MM.1S (cell line): Measurements from ENCODE around the gene MINK1.
A peak's percentile ranks its signal among the peaks of the same experiment; 100 is the strongest.

Experiments
- DNase-seq: peaks from one replicate; pipeline ENCODE4 v3.0.0-alpha.2; 2015
- H2AFZ ChIP-seq: fragments of 300-600 bp; sonication (generic); 2 replicates; pipeline ENCODE4 v1.6.0; 2016; ENCODE audit warnings: antibody characterized with exemption, low read length
- H3F3A ChIP-seq: fragments of 300-600 bp; sonication (generic); 2 replicates; pipeline ENCODE4 v1.6.1; 2016; ENCODE audit warnings: mild to moderate bottlenecking, antibody characterized with exemption, low read length, moderate library complexity, mixed read lengths; ENCODE audit not compliant: insufficient read depth
- H3K27ac ChIP-seq: fragments of 300-600 bp; sonication (generic); 2 replicates; pipeline ENCODE4 v1.5.1; 2016; ENCODE audit warnings: mild to moderate bottlenecking, low read length
- H3K27me3 ChIP-seq: fragments of 300-600 bp; sonication (generic); replicated peaks from 2 replicates; pipeline ENCODE4 v1.6.0; 2016; ENCODE audit warnings: low read length; ENCODE audit not compliant: insufficient read depth
- H3K36me3 ChIP-seq: fragments of 300-600 bp; sonication (generic); replicated peaks from 2 replicates; pipeline ENCODE4 v1.6.1; 2016; ENCODE audit warnings: mild to moderate bottlenecking, low read length, mixed read lengths; ENCODE audit not compliant: insufficient read depth
- H3K4me1 ChIP-seq: fragments of 300-600 bp; sonication (generic); 2 replicates; pipeline ENCODE4 v1.6.1; 2016; ENCODE audit warnings: low read length, mixed read lengths
- H3K4me2 ChIP-seq: fragments of 300-600 bp; sonication (generic); 2 replicates; pipeline ENCODE4 v1.6.0; 2016; ENCODE audit warnings: low read depth, low read length
- H3K4me3 ChIP-seq: fragments of 300-600 bp; sonication (generic); 2 replicates; pipeline ENCODE4 v1.5.1; 2016; ENCODE audit warnings: low read length, mixed read lengths
- H3K79me2 ChIP-seq: fragments of 300-600 bp; sonication (generic); 2 replicates; pipeline ENCODE4 v1.6.1; 2016; ENCODE audit warnings: mixed run types, low read length, mixed read lengths
- H3K9ac ChIP-seq: fragments of 300-600 bp; sonication (generic); 2 replicates; pipeline ENCODE4 v1.6.1; 2016; ENCODE audit warnings: low read length, mixed read lengths
- H3K9me2 ChIP-seq: fragments of 300-600 bp; sonication (generic); replicated peaks from 2 replicates; pipeline ENCODE4 v1.6.1; 2016; ENCODE audit warnings: mild to moderate bottlenecking, low read length, mixed read lengths; ENCODE audit not compliant: insufficient read depth
- H3K9me3 ChIP-seq: fragments of 300-600 bp; sonication (generic); replicated peaks from 2 replicates; pipeline ENCODE4 v1.6.1; 2016; ENCODE audit warnings: mild to moderate bottlenecking, low read length, mixed read lengths; ENCODE audit not compliant: insufficient read depth
- H4K20me1 ChIP-seq: fragments of 300-600 bp; sonication (generic); 2 replicates; pipeline ENCODE4 v1.6.1; 2016; ENCODE audit warnings: mild to moderate bottlenecking, low read length, moderate library complexity, mixed read lengths; ENCODE audit not compliant: insufficient read depth
- CTCF ChIP-seq: fragments of 300-600 bp; sonication (generic); IDR thresholded peaks from 2 replicates; pipeline ENCODE4 v1.5.1; 2016; ENCODE audit warnings: antibody characterized with exemption, low read length, mixed read lengths
- EZH2 ChIP-seq: fragments of 300-600 bp; sonication (generic); optimal IDR thresholded peaks from 2 replicates; pipeline ENCODE3; 2017; ENCODE audit warnings: low read depth, mild to moderate bottlenecking, antibody characterized with exemption, low read length, mixed read lengths
- EZH2phosphoT487 ChIP-seq: fragments of 300-600 bp; sonication (generic); IDR thresholded peaks from 2 replicates; pipeline ENCODE4 v1.6.1; 2018; ENCODE audit warnings: antibody characterized with exemption, low read length

The MINK1 gene

DNA sequence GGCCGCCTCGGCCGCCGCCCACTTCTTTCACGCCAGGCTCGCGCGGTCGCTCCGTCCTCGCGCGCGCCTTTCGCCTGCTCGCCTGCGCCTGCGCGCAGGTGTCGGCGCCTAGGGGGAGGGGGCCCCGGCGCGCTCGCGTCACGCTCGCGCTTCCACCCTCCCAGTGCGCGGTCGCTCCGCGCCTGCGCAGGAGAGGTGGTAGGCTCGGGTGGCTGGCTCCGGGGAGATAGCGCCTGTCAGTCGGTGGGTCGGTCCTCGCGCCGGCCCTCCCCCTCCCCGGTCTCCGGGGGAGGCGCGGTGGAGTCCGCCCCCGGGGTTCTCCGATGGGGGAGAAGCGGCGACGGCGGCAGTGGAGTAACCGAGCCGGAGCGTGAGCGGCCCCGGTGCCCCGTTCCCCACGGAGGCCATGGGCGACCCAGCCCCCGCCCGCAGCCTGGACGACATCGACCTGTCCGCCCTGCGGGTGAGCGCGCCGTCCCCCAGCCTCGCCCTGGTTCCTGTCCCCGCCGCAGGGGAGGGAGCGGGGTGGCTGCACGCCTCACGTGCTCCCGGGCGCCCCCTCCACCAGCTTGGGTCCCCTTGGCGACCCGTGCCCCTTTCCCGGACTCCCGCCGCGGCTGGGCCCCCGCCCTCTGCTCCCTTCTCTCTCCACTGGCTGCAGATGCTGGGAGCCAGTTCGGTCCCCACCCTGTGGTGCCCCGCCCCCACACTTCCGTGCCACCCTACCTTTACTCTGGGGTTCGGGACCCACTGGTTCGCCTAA lies at the start of gene MINK1:
Gene MINK1 (plus strand): TSS at position 163 of the 763 bp plus-strand sequence. CDS start 244 bp downstream, at position 407.
- H3K4me2 ChIP-seq = peak within 1 kb of the TSS; percentile 99
- H3K79me2 ChIP-seq = peaks cover 51% of the 10 kb centered on the region
- peak within 1 kb of the TSS; percentile 49; the same call in 1 of the 2 replicates for H3K27ac ChIP-seq
- DNase-seq = peak; percentile 96
- H3F3A ChIP-seq = peaks cover 3% of the 10 kb centered on the region; the same call in 1 of the 2 replicates
- peak within 1 kb of the TSS; percentile 92 for H3K4me3 ChIP-seq
- H3K36me3 ChIP-seq = no peaks in the 10 kb centered on the region
- H3K9ac ChIP-seq = peak within 1 kb of the TSS; percentile 80
- no peaks in the 10 kb centered on the region for H3K9me2 ChIP-seq
- peaks cover 23% of the 10 kb centered on the region; the same call in 1 of the 2 replicates for H3K4me1 ChIP-seq
- H4K20me1 ChIP-seq = no peaks in the 10 kb centered on the region
- H3K9me3 ChIP-seq = no peaks in the 10 kb centered on the region
- peak within 1 kb of the TSS; percentile 97 for H2AFZ ChIP-seq
- H3K27me3 ChIP-seq = 0 out of 2 replicates have a peak, but pooled peaks cover 3% of the 10 kb centered on the region
- no peak for TF ChIP-seq CTCF
- TF ChIP-seq EZH2 = no peak
- no peak for TF ChIP-seq EZH2phosphoT487

DNA sequence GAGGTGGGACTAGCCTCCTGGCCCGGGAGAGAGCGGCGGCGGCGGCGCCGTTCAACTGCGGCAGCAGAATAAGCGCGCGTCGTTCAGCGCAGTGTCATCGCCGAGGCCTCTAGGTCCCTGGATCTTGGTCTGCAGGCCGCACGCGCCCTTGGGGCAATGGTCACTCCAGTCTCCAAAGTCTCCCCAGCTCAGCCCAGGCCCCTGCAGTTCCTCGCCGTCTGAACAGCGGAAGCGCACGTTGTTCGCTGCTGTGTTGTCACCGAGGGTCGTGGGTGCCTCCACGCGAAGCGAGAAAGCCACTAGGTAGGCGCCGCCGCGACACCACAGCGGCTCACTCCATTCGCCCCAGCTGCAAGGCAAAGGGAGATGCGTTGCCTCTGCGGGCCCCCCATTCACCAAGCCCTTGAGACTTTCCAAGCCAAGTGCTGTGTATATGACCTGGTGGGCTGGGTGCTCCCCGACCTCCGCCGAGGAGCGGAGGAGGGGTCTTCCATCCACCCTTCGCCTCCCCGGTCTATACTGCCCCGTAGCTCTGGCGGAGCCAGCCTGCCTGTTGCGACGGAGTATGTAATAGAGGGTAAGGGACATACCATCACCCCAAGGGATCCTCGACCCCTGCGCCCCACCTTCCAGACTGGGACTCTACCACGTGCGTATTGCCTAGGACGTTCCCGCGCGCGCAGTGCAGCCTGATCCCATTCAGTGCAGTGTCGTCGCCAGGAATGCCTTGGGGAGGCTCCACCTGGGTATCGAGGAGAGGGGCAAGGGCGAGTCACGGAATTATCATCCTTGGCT lies 47.6 kb upstream of the MINK1 start:
- no peaks in the 10 kb centered on the region for H3K79me2 ChIP-seq
- H4K20me1 ChIP-seq = no peaks in the 10 kb centered on the region
- no peaks in the 10 kb centered on the region for H3F3A ChIP-seq
- peaks cover under 1% of the 10 kb centered on the region for H3K4me1 ChIP-seq
- DNase-seq = no peak
- peaks cover 55% of the 10 kb centered on the region for H3K27me3 ChIP-seq
- H3K27ac ChIP-seq = no peak overlapping the region
- H3K9me2 ChIP-seq = no peaks in the 10 kb centered on the region
- H3K36me3 ChIP-seq = no peaks in the 10 kb centered on the region
- no peak overlapping the region for H3K9ac ChIP-seq
- H3K9me3 ChIP-seq = no peaks in the 10 kb centered on the region
- no peak overlapping the region for H2AFZ ChIP-seq
- no peak overlapping the region for H3K4me3 ChIP-seq
- no peak overlapping the region for H3K4me2 ChIP-seq
- TF ChIP-seq EZH2phosphoT487 = no peak
- no peak for TF ChIP-seq EZH2
- TF ChIP-seq CTCF = no peak

GRCh38 chr17:4786106-4786511 lies 47.0 kb upstream of the MINK1 start, which contains the start of gene VMO1:
Gene VMO1 (minus strand): TSS chr17:4786364. CDS start chr17:4786352, 12 bp downstream.
- Histone ChIP-seq H4K20me1 (no peaks in the 10 kb centered on the region), H3K36me3 (no peaks in the 10 kb centered on the region), H3K79me2 (no peaks in the 10 kb centered on the region), H3K4me3 (no peak within 1 kb of the TSS), H3K9ac (no peak within 1 kb of the TSS), H3K4me2 (no peak within 1 kb of the TSS), H3K4me1 (peaks cover 3% of the 10 kb centered on the region), H3K27ac (no peak within 1 kb of the TSS), H3K9me3 (no peaks in the 10 kb centered on the region), H3F3A (no peaks in the 10 kb centered on the region), H3K9me2 (no peaks in the 10 kb centered on the region), H2AFZ (no peak within 1 kb of the TSS), H3K27me3 (peaks cover 55% of the 10 kb centered on the region)
- TF ChIP-seq CTCF = no peak
- no peak for TF ChIP-seq EZH2phosphoT487
- no peak for TF ChIP-seq EZH2
- no peak for DNase-seq
